ENCODE measurements around the gene SEC63.

Gene SEC63

GRCh38 chr6:107818272-107818671 is 139.7 kb downstream of the SEC63 start:
- no peak for DNase-seq (ENCODE audit: low spot score)

- DNase-seq (ENCODE audit: low spot score) = no peak
These were observed 140.2 kb downstream of the SEC63 start for GRCh38 chr6:107817784-107818183.

Data from Ammon's horn (tissue), 1 donor.